Loucy (cell line): ENCODE measurements around the gene CALCB.

Source experiments
- CTCF ChIP-seq: fragments of 200-600 bp; sonication (generic); conservative IDR thresholded peaks from 2 replicates; pipeline ENCODE4 v1.5.1; 2014; ENCODE audit warnings: mild to moderate bottlenecking, antibody characterized with exemption, low read length
- EZH2phosphoT487 ChIP-seq: fragments of 200-600 bp; IDR thresholded peaks from 2 replicates; pipeline ENCODE4 v1.6.1; 2018; ENCODE audit warnings: antibody characterized with exemption, mild to moderate bottlenecking, moderate library complexity, borderline replicate concordance

- no peak for TF ChIP-seq CTCF
- TF ChIP-seq EZH2phosphoT487 = no peak
These were observed 35.3 kb downstream of the CALCB start for GRCh38 chr11:15108592-15109130.
